Fibroblast of skin of scalp (primary cell): ENCODE measurements around the gene ARG2. TPM values are rescaled to one million over a fixed set of nuclear protein-coding genes. Genes with fewer than 3 reads are reported as not detected.

Source experiments
- DNase-seq: peaks from one replicate; pipeline ENCODE4 v3.0.0-alpha.2; 2013
- polyA plus RNA-seq, 2 experiments: library from polyadenylated mRNA; unstranded; fragments of 120-200 nt; gene quantifications; one replicate each; pipeline ENCODE4 v1.2.1, GENCODE V29; 2013; ENCODE audit not compliant: insufficient read length in 2 of 2

Gene ARG2
- 12.1 TPM for polyA plus RNA-seq (2013, experiment 1 of 2; ENCODE audit: insufficient read length)
- polyA plus RNA-seq (2013, experiment 2 of 2; ENCODE audit: insufficient read length), result 11.2 TPM

GRCh38 chr14:67619446-67620216 lies at the start of gene ARG2:
TSS of gene ARG2 (plus strand) at chr14:67619920. CDS start at chr14:67619978, 58 bp downstream.
- DNase-seq, result peak; percentile 87

GRCh38 chr14:67570453-67570852 lies 49.3 kb upstream of the ARG2 start:
- no peak for DNase-seq

GRCh38 chr14:67571275-67571990 lies 48.3 kb upstream of the ARG2 start:
- peak; percentile 54 for DNase-seq

GRCh38 chr14:67571991-67572323 lies 47.8 kb upstream of the ARG2 start:
- DNase-seq, result no peak

- DNase-seq, result no peak
These were observed 47.1 kb upstream of the ARG2 start for GRCh38 chr14:67572608-67573007.

- no peak for DNase-seq
These were observed 46.3 kb upstream of the ARG2 start for GRCh38 chr14:67573228-67574010.

- DNase-seq, result no peak
These were observed 45.6 kb upstream of the ARG2 start for GRCh38 chr14:67574156-67574555.

- no peak for DNase-seq
These were observed 44.9 kb upstream of the ARG2 start for GRCh38 chr14:67574806-67575205.

- DNase-seq, result no peak
These were observed 44.0 kb upstream of the ARG2 start for GRCh38 chr14:67575684-67576083.

- no peak for DNase-seq
These were observed 43.3 kb upstream of the ARG2 start for GRCh38 chr14:67576216-67576955.

GRCh38 chr14:67577181-67577808 lies 42.4 kb upstream of the ARG2 start:
- DNase-seq, result no peak

GRCh38 chr14:67577909-67578749 lies 41.6 kb upstream of the ARG2 start:
- DNase-seq, result no peak

GRCh38 chr14:67579040-67579439 lies 40.7 kb upstream of the ARG2 start:
- DNase-seq, result no peak

GRCh38 chr14:67579636-67580035 lies 40.1 kb upstream of the ARG2 start:
- no peak for DNase-seq

- DNase-seq, result no peak
These were observed 39.2 kb upstream of the ARG2 start for GRCh38 chr14:67580336-67581171.

- DNase-seq, result no peak
These were observed 38.1 kb upstream of the ARG2 start for GRCh38 chr14:67581643-67582042.

GRCh38 chr14:67582061-67582460 lies 37.7 kb upstream of the ARG2 start:
- DNase-seq, result no peak

- DNase-seq, result peak; percentile 40
These were observed 35.7 kb upstream of the ARG2 start for GRCh38 chr14:67583711-67584644.

- DNase-seq, result no peak
These were observed 34.7 kb upstream of the ARG2 start for GRCh38 chr14:67584978-67585377.
